HEK293 (cell line): Measurements from ENCODE around the gene PGGT1B.
A peak's percentile ranks its signal among the peaks of the same experiment; 100 is the strongest.

Experiments
- CTCF ChIA-PET: fragments of 350-600 bp; formaldehyde crosslinking; extraction: SDS; loops from one replicate; lab custom pipeline; 2021; ENCODE audit warnings: antibody characterized with exemption; lab: Yijun Ruan, JAX
- POLR2A ChIA-PET: fragments of 300-600 bp; formaldehyde crosslinking; extraction: SDS; loops from one replicate; lab custom pipeline; 2020; ENCODE audit warnings: antibody characterized with exemption, inconsistent platforms; lab: Yijun Ruan, JAX
- H3K27ac ChIP-seq: fragments of 200-500 bp; sonication (Bioruptor generic); 2 replicates; pipeline ENCODE4 v1.5.1; 2014; ENCODE audit warnings: low read depth, low read length, control low read depth, inconsistent platforms; ENCODE audit errors: extremely low read depth
- H3K36me3 ChIP-seq, 2 experiments: fragments of 200-500 bp in 1 of 2; sonication (Bioruptor generic) in 1 of 2; 1 replicate in 1 of 2; 2 replicates in 1 of 2; pipeline ENCODE4 v1.5.1; 2014 to 2017; ENCODE audit warnings: inconsistent platforms in 2 of 2, low read length in 2 of 2; ENCODE audit not compliant: control insufficient read depth in 2 of 2, insufficient read depth in 1 of 2
- H3K4me1 ChIP-seq: fragments of 200-500 bp; sonication (Bioruptor generic); 2 replicates; pipeline ENCODE4 v1.5.1; 2014; ENCODE audit warnings: mild to moderate bottlenecking, low read length, inconsistent platforms; ENCODE audit not compliant: control insufficient read depth, insufficient read depth
- H3K4me3 ChIP-seq: 2 replicates; pipeline ENCODE4 v1.5.1; 2011; ENCODE audit warnings: low read depth, mild to moderate bottlenecking, control low read depth, low read length, moderate library complexity
- H3K9me3 ChIP-seq: fragments of 200-500 bp; sonication (Bioruptor generic); 2 replicates; pipeline ENCODE4 v1.5.1; 2014; ENCODE audit warnings: low read depth, low read length, inconsistent platforms; ENCODE audit not compliant: control insufficient read depth, insufficient read depth
- GLI2 ChIP-seq: fragments of 450-650 bp; formaldehyde crosslinking; IDR thresholded peaks from 2 replicates; pipeline ENCODE4; 2017; ENCODE audit warnings: missing biosample characterization, missing genetic modification characterization, low read depth, borderline replicate concordance
- HOXD13 ChIP-seq: sonication (generic); formaldehyde crosslinking; IDR thresholded peaks from 2 replicates; pipeline ENCODE4 v1.8.0; 2022; ENCODE audit warnings: missing genetic modification reagents, borderline replicate concordance
- KLF10 ChIP-seq: fragments of 450-650 bp; IDR thresholded peaks from 2 replicates; pipeline ENCODE4 v1.5.1; 2018; ENCODE audit warnings: missing biosample characterization, mild to moderate bottlenecking, missing genetic modification characterization
- KLF9 ChIP-seq: fragments of 450-650 bp; formaldehyde crosslinking; IDR thresholded peaks from 2 replicates; pipeline ENCODE4 v1.5.1; 2016; ENCODE audit warnings: missing biosample characterization, missing genetic modification characterization, low read depth
- MYNN ChIP-seq: fragments of 450-650 bp; formaldehyde crosslinking; IDR thresholded peaks from 2 replicates; pipeline ENCODE4 v1.5.1; 2016; ENCODE audit warnings: missing biosample characterization, missing genetic modification characterization, borderline replicate concordance
- OVOL3 ChIP-seq: fragments of 450-650 bp; formaldehyde crosslinking; IDR thresholded peaks from 2 replicates; pipeline ENCODE4 v1.5.1; 2016; ENCODE audit warnings: missing biosample characterization, missing genetic modification characterization
- RBAK ChIP-seq: fragments of 450-650 bp; formaldehyde crosslinking; IDR thresholded peaks from 2 replicates; pipeline ENCODE4 v1.5.1; 2016; ENCODE audit warnings: missing biosample characterization, missing genetic modification characterization
- REPIN1 ChIP-seq: fragments of 450-650 bp; formaldehyde crosslinking; IDR thresholded peaks from 2 replicates; pipeline ENCODE4 v1.5.1; 2017; ENCODE audit warnings: missing biosample characterization, missing genetic modification characterization, low read depth
- SCRT2 ChIP-seq: fragments of 450-650 bp; formaldehyde crosslinking; IDR thresholded peaks from 2 replicates; pipeline ENCODE4 v1.5.1; 2016; ENCODE audit warnings: missing biosample characterization, missing genetic modification characterization
- ZBTB17 ChIP-seq: fragments of 450-650 bp; formaldehyde crosslinking; IDR thresholded peaks from 2 replicates; pipeline ENCODE4 v1.5.1; 2016; ENCODE audit warnings: missing biosample characterization, missing genetic modification characterization
- ZFP37 ChIP-seq: fragments of 450-650 bp; formaldehyde crosslinking; IDR thresholded peaks from 2 replicates; pipeline ENCODE4 v1.5.1; 2016; ENCODE audit warnings: missing biosample characterization, missing genetic modification characterization
- ZIC2 ChIP-seq: fragments of 450-650 bp; formaldehyde crosslinking; IDR thresholded peaks from 2 replicates; pipeline ENCODE4 v1.5.1; 2016; ENCODE audit warnings: missing biosample characterization, missing genetic modification characterization
- ZNF10 ChIP-seq: fragments of 450-650 bp; formaldehyde crosslinking; IDR thresholded peaks from 2 replicates; pipeline ENCODE4 v1.5.1; 2017; ENCODE audit warnings: missing biosample characterization, missing genetic modification characterization
- ZNF114 ChIP-seq: fragments of 450-650 bp; formaldehyde crosslinking; IDR thresholded peaks from 2 replicates; pipeline ENCODE4 v1.5.0; 2017; ENCODE audit warnings: missing biosample characterization, missing genetic modification characterization
- ZNF184 ChIP-seq: fragments of 450-650 bp; IDR thresholded peaks from 2 replicates; pipeline ENCODE4 v1.5.1; 2018; ENCODE audit warnings: missing biosample characterization, mild to moderate bottlenecking, missing genetic modification characterization
- ZNF214 ChIP-seq: fragments of 450-650 bp; formaldehyde crosslinking; IDR thresholded peaks from 2 replicates; pipeline ENCODE4 v1.5.1; 2017; ENCODE audit warnings: missing biosample characterization, mild to moderate bottlenecking, missing genetic modification characterization, borderline replicate concordance
- ZNF248 ChIP-seq: fragments of 450-650 bp; formaldehyde crosslinking; IDR thresholded peaks from 2 replicates; pipeline ENCODE4 v1.5.1; 2017; ENCODE audit warnings: missing biosample characterization, missing genetic modification characterization
- ZNF274 ChIP-seq, 2 experiments: fragments of 200-500 bp in 1 of 2; fragments of 450-650 bp in 1 of 2; sonication (Bioruptor generic) in 1 of 2; formaldehyde crosslinking in 1 of 2; IDR thresholded peaks; 2 replicates each; pipeline versions ENCODE4 v1.5.1 to v1.6.1; 2014 to 2016; ENCODE audit warnings: borderline replicate concordance in 1 of 2, inconsistent platforms in 1 of 2, low read length in 1 of 2, missing biosample characterization in 1 of 2, missing genetic modification characterization in 1 of 2
- ZNF391 ChIP-seq: fragments of 450-650 bp; formaldehyde crosslinking; IDR thresholded peaks from 2 replicates; pipeline ENCODE4 v1.5.1; 2016; ENCODE audit warnings: low read depth, missing biosample characterization, missing genetic modification characterization, borderline replicate concordance
- ZNF426 ChIP-seq: fragments of 450-650 bp; formaldehyde crosslinking; IDR thresholded peaks from 2 replicates; pipeline ENCODE4 v1.5.1; 2017; ENCODE audit warnings: missing biosample characterization, missing genetic modification characterization, mild to moderate bottlenecking, inconsistent platforms, moderate library complexity
- ZNF514 ChIP-seq: fragments of 450-650 bp; formaldehyde crosslinking; IDR thresholded peaks from 2 replicates; pipeline ENCODE4 v1.5.1; 2016; ENCODE audit warnings: missing biosample characterization, missing genetic modification characterization
- ZNF596 ChIP-seq: fragments of 450-650 bp; IDR thresholded peaks from 2 replicates; pipeline ENCODE4 v1.5.0; 2018; ENCODE audit warnings: missing biosample characterization, mild to moderate bottlenecking, missing genetic modification characterization, moderate library complexity
- ZNF660 ChIP-seq: fragments of 450-650 bp; IDR thresholded peaks from 2 replicates; pipeline ENCODE4 v1.5.1; 2018; ENCODE audit warnings: missing biosample characterization, mild to moderate bottlenecking, missing genetic modification characterization
- ZNF792 ChIP-seq: fragments of 450-650 bp; formaldehyde crosslinking; IDR thresholded peaks from 2 replicates; pipeline ENCODE4 v1.5.1; 2016; ENCODE audit warnings: missing biosample characterization, missing genetic modification characterization
- ZNF837 ChIP-seq: fragments of 450-650 bp; formaldehyde crosslinking; IDR thresholded peaks from 2 replicates; pipeline ENCODE4 v1.5.1; 2016; ENCODE audit warnings: missing biosample characterization, missing genetic modification characterization
- TF ChIP-seq, protein P1 (sequence below): fragments of 450-650 bp; formaldehyde crosslinking; IDR thresholded peaks from 2 replicates; pipeline ENCODE4 v1.5.1; 2016; ENCODE audit warnings: missing biosample characterization, missing genetic modification characterization, borderline replicate concordance
- TF ChIP-seq, protein P2 (sequence below): fragments of 450-650 bp; formaldehyde crosslinking; conservative IDR thresholded peaks from 2 replicates; pipeline ENCODE4 v1.5.1; 2016; ENCODE audit warnings: low read depth, missing biosample characterization, missing genetic modification characterization

PGGT1B gene

DNA sequence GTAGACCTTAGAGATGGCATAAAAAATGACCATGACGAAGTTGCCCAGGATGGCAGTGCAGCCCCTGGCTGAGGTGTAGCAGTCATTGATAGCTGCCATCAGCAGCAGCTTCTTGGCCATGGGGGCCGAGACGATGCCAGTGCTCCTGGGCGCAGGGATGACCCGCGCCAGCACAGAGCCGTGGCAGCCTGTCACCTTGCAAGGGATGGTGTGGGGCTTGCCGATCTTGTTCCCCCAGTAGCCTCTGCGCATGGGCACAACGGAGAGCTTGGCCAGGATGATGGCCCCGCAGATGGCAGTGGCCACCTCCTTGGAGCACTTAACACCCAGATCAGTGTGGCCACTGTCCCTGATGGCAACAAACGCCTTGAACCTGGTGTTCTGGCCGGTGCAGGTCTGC, 2.1 kb upstream of the PGGT1B start:
- peaks cover 5 to 15% of the 10 kb centered on the region in 2 experiments; a peak in 2 of 3 replicates for H3K36me3 ChIP-seq
- H3K27ac ChIP-seq, result no peak overlapping the region
- CTCF ChIA-PET, result no interaction called here
- no peak overlapping the region for H3K4me3 ChIP-seq
- peaks cover 15% of the 10 kb centered on the region for H3K4me1 ChIP-seq
- POLR2A ChIA-PET, result no interaction called here
- TF ChIP-seq ZNF214 (tag by site-specific recombination) (no peak), ZNF514 (tag by site-specific recombination) (no peak), KLF9 (tag by site-specific recombination) (no peak), ZNF660 (tag by site-specific recombination) (no peak), HOXD13 (CRISPR knock-in tag) (no peak), RBAK (tag by site-specific recombination) (no peak), ZNF596 (tag by site-specific recombination) (no peak), ZNF248 (tag by site-specific recombination) (no peak), ZFP37 (tag by site-specific recombination) (no peak), ZNF426 (tag by site-specific recombination) (no peak), MYNN (tag by site-specific recombination) (no peak), ZNF837 (tag by site-specific recombination) (no peak), ZNF114 (tag by site-specific recombination) (no peak), ZNF184 (tag by site-specific recombination) (no peak), ZNF391 (tag by site-specific recombination) (no peak), ZNF10 (tag by site-specific recombination) (no peak)
- TF ChIP-seq, protein P1, sequence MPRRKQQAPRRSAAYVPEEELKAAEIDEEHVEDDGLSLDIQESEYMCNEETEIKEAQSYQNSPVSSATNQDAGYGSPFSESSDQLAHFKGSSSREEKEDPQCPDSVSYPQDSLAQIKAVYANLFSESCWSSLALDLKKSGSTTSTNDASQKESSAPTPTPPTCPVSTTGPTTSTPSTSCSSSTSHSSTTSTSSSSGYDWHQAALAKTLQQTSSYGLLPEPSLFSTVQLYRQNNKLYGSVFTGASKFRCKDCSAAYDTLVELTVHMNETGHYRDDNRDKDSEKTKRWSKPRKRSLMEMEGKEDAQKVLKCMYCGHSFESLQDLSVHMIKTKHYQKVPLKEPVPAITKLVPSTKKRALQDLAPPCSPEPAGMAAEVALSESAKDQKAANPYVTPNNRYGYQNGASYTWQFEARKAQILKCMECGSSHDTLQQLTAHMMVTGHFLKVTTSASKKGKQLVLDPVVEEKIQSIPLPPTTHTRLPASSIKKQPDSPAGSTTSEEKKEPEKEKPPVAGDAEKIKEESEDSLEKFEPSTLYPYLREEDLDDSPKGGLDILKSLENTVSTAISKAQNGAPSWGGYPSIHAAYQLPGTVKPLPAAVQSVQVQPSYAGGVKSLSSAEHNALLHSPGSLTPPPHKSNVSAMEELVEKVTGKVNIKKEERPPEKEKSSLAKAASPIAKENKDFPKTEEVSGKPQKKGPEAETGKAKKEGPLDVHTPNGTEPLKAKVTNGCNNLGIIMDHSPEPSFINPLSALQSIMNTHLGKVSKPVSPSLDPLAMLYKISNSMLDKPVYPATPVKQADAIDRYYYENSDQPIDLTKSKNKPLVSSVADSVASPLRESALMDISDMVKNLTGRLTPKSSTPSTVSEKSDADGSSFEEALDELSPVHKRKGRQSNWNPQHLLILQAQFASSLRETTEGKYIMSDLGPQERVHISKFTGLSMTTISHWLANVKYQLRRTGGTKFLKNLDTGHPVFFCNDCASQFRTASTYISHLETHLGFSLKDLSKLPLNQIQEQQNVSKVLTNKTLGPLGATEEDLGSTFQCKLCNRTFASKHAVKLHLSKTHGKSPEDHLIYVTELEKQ (tag by site-specific recombination), result no peak
- TF ChIP-seq, all 188 proteins: peak for 0
- no peaks in the 10 kb centered on the region for H3K9me3 ChIP-seq

DNA sequence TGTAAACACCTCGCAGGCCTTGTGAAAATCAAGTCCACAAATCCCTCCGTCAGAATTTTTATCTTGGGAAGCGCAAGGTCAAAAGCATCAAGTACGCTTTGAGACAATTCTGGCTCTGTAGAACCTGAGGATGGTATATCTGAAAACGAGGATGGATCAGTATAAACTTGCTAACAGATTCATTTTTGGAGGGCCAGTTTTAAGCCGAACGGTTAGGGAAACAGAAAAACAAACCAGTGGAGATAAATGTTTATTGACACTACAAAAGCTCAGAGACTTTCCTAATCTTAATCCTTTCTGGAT, 352 bp upstream of the PGGT1B start:
- CTCF ChIA-PET, result interaction anchor here (0.7 to 1.3 kb wide), 2 partner anchors 27 to 47 kb away, joined by 3 to 4 read pairs; no protein-coding TSS in a partner anchor
- TF ChIP-seq, protein P2, sequence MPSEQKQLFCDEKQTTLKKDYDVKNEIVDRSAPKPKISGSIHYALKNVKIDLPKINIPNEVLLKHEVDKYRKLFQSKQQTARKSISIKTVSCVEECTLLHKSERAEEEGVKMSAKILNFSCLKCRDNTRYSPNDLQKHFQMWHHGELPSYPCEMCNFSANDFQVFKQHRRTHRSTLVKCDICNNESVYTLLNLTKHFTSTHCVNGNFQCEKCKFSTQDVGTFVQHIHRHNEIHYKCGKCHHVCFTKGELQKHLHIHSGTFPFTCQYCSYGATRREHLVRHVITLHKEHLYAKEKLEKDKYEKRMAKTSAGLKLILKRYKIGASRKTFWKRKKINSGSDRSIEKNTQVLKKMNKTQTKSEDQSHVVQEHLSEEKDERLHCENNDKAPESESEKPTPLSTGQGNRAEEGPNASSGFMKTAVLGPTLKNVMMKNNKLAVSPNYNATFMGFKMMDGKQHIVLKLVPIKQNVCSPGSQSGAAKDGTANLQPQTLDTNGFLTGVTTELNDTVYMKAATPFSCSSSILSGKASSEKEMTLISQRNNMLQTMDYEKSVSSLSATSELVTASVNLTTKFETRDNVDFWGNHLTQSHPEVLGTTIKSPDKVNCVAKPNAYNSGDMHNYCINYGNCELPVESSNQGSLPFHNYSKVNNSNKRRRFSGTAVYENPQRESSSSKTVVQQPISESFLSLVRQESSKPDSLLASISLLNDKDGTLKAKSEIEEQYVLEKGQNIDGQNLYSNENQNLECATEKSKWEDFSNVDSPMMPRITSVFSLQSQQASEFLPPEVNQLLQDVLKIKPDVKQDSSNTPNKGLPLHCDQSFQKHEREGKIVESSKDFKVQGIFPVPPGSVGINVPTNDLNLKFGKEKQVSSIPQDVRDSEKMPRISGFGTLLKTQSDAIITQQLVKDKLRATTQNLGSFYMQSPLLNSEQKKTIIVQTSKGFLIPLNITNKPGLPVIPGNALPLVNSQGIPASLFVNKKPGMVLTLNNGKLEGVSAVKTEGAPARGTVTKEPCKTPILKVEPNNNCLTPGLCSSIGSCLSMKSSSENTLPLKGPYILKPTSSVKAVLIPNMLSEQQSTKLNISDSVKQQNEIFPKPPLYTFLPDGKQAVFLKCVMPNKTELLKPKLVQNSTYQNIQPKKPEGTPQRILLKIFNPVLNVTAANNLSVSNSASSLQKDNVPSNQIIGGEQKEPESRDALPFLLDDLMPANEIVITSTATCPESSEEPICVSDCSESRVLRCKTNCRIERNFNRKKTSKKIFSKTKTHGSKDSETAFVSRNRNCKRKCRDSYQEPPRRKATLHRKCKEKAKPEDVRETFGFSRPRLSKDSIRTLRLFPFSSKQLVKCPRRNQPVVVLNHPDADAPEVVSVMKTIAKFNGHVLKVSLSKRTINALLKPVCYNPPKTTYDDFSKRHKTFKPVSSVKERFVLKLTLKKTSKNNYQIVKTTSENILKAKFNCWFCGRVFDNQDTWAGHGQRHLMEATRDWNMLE (tag by site-specific recombination), result peak; percentile 94
- 0 out of 2 replicates have a peak, but pooled peaks have one; percentile 2 for TF ChIP-seq ZBTB17 (tag by site-specific recombination)
- TF ChIP-seq REPIN1, result no peak
- TF ChIP-seq SCRT2 (tag by site-specific recombination), result no peak
- 0 out of 2 replicates have a peak, but pooled peaks have one; percentile 1 for TF ChIP-seq ZIC2 (tag by site-specific recombination)
- no peak for TF ChIP-seq ZNF792 (tag by site-specific recombination)
- TF ChIP-seq KLF10 (tag by site-specific recombination), result no peak
- no peak for TF ChIP-seq GLI2 (tag by site-specific recombination)
- no peak for TF ChIP-seq ZNF274 (IDR thresholded peaks at IDR 0.05; ENCODE audit: low read length)
- no peak for TF ChIP-seq ZNF274 (tag by site-specific recombination; IDR thresholded peaks at IDR 0.05; ENCODE audit: borderline replicate concordance)
- TF ChIP-seq OVOL3 (tag by site-specific recombination), result no peak

More for the DNA sequence above, 352 bp upstream of the PGGT1B start:
- Histone ChIP-seq H3K36me3 (peaks cover 1 to 13% of the 10 kb centered on the region in 2 experiments; a peak in 2 of 3 replicates), H3K9me3 (no peaks in the 10 kb centered on the region), H3K27ac (peak overlapping the region; percentile 65), H3K4me1 (peaks cover 15% of the 10 kb centered on the region), H3K4me3 (peak overlapping the region; percentile 76)
- POLR2A ChIA-PET, result interaction anchor here (1.6 kb wide), 1 partner anchor 33 kb away, joined by 4 read pairs; the partner anchor contains the start of gene CCDC112
